Activated naive CD4-positive, alpha-beta T cell treated with anti-CD3 and anti-CD28 coated beads, Interleukin-2, amount 50 U/mL, for 24 hours (primary cell): ENCODE data around the gene TEX14.

Source experiments
- H3K27ac Mint-ChIP-seq: one replicate; pipeline ENCODE4 v1.8.0; 2021; ENCODE audit warnings: mild to moderate bottlenecking, mixed read lengths
- H3K27me3 Mint-ChIP-seq: one replicate; pipeline ENCODE4 v1.8.0; 2021; ENCODE audit warnings: mixed read lengths
- H3K36me3 Mint-ChIP-seq: one replicate; pipeline ENCODE4 v1.8.0; 2021; ENCODE audit warnings: mixed read lengths
- H3K4me1 Mint-ChIP-seq: one replicate; pipeline ENCODE4 v1.8.0; 2021; ENCODE audit warnings: mixed read lengths
- H3K4me3 Mint-ChIP-seq: one replicate; pipeline ENCODE4 v1.8.0; 2021; ENCODE audit warnings: mild to moderate bottlenecking, mixed read lengths
- H3K9me3 Mint-ChIP-seq: one replicate; pipeline ENCODE4 v1.8.0; 2021; ENCODE audit warnings: mixed read lengths

Gene TEX14

GRCh38 chr17:58536542-58536941, 155.3 kb downstream of the TEX14 start:
- Mint-ChIP-seq H3K27me3 (peaks cover 6% of the 10 kb centered on the region), H3K9me3 (no peaks in the 10 kb centered on the region), H3K4me3 (no peak overlapping the region), H3K27ac (no peak overlapping the region), H3K4me1 (no peaks in the 10 kb centered on the region), H3K36me3 (no peaks in the 10 kb centered on the region)

GRCh38 chr17:58535431-58535830, 156.4 kb downstream of the TEX14 start:
- Mint-ChIP-seq H3K27me3 (peaks cover 6% of the 10 kb centered on the region), H3K36me3 (no peaks in the 10 kb centered on the region), H3K4me1 (no peaks in the 10 kb centered on the region)

GRCh38 chr17:58534901-58535421, 156.9 kb downstream of the TEX14 start:
- no peaks in the 10 kb centered on the region for H3K9me3 Mint-ChIP-seq
- no peaks in the 10 kb centered on the region for H3K4me1 Mint-ChIP-seq
- no peak overlapping the region for H3K27ac Mint-ChIP-seq
- peaks cover 9% of the 10 kb centered on the region for H3K27me3 Mint-ChIP-seq
- H3K4me3 Mint-ChIP-seq = no peak overlapping the region
- H3K36me3 Mint-ChIP-seq = no peaks in the 10 kb centered on the region

More at GRCh38 chr17:58535431-58535830, 156.4 kb downstream of the TEX14 start:
- no peak overlapping the region for H3K4me3 Mint-ChIP-seq
- H3K27ac Mint-ChIP-seq = no peak overlapping the region
- H3K9me3 Mint-ChIP-seq = no peaks in the 10 kb centered on the region

- Mint-ChIP-seq H3K27ac (no peak overlapping the region), H3K4me3 (no peak overlapping the region), H3K9me3 (no peaks in the 10 kb centered on the region), H3K4me1 (no peaks in the 10 kb centered on the region), H3K36me3 (no peaks in the 10 kb centered on the region), H3K27me3 (peaks cover 11% of the 10 kb centered on the region)
Measured at GRCh38 chr17:58534331-58534730, 157.5 kb downstream of the TEX14 start.

GRCh38 chr17:58533616-58534188, 158.1 kb downstream of the TEX14 start:
- H3K4me1 Mint-ChIP-seq = no peaks in the 10 kb centered on the region
- H3K27ac Mint-ChIP-seq = no peak overlapping the region
- no peaks in the 10 kb centered on the region for H3K36me3 Mint-ChIP-seq
- peaks cover 11% of the 10 kb centered on the region for H3K27me3 Mint-ChIP-seq
- no peaks in the 10 kb centered on the region for H3K9me3 Mint-ChIP-seq
- no peak overlapping the region for H3K4me3 Mint-ChIP-seq

GRCh38 chr17:58532555-58532951, 159.3 kb downstream of the TEX14 start:
- peaks cover 11% of the 10 kb centered on the region for H3K27me3 Mint-ChIP-seq
- no peaks in the 10 kb centered on the region for H3K36me3 Mint-ChIP-seq
- H3K27ac Mint-ChIP-seq = no peak overlapping the region
- no peaks in the 10 kb centered on the region for H3K9me3 Mint-ChIP-seq
- H3K4me3 Mint-ChIP-seq = peak overlapping the region; percentile 39
- no peaks in the 10 kb centered on the region for H3K4me1 Mint-ChIP-seq

- Mint-ChIP-seq H3K4me1 (no peaks in the 10 kb centered on the region), H3K9me3 (no peaks in the 10 kb centered on the region), H3K27me3 (peaks cover 11% of the 10 kb centered on the region), H3K36me3 (no peaks in the 10 kb centered on the region), H3K4me3 (peak overlapping the region; percentile 51), H3K27ac (no peak overlapping the region)
Measured at GRCh38 chr17:58531661-58532554, 159.9 kb downstream of the TEX14 start.

GRCh38 chr17:58531122-58531521, 160.7 kb downstream of the TEX14 start:
- Mint-ChIP-seq H3K27ac (no peak overlapping the region), H3K4me3 (peak overlapping the region; percentile 51), H3K9me3 (no peaks in the 10 kb centered on the region), H3K27me3 (peaks cover 11% of the 10 kb centered on the region), H3K36me3 (no peaks in the 10 kb centered on the region), H3K4me1 (no peaks in the 10 kb centered on the region)

GRCh38 chr17:58530655-58531054, 161.2 kb downstream of the TEX14 start:
- no peaks in the 10 kb centered on the region for H3K9me3 Mint-ChIP-seq
- peak overlapping the region; percentile 51 for H3K4me3 Mint-ChIP-seq
- peaks cover 11% of the 10 kb centered on the region for H3K27me3 Mint-ChIP-seq
- no peaks in the 10 kb centered on the region for H3K4me1 Mint-ChIP-seq
- no peaks in the 10 kb centered on the region for H3K36me3 Mint-ChIP-seq
- H3K27ac Mint-ChIP-seq = no peak overlapping the region

- Mint-ChIP-seq H3K36me3 (no peaks in the 10 kb centered on the region), H3K4me1 (no peaks in the 10 kb centered on the region), H3K9me3 (no peaks in the 10 kb centered on the region), H3K27ac (no peak overlapping the region), H3K27me3 (peaks cover 11% of the 10 kb centered on the region), H3K4me3 (no peak overlapping the region)
Measured at GRCh38 chr17:58529275-58529674, 162.6 kb downstream of the TEX14 start.

GRCh38 chr17:58528443-58528842, 163.4 kb downstream of the TEX14 start:
- no peak overlapping the region for H3K27ac Mint-ChIP-seq
- H3K4me3 Mint-ChIP-seq = no peak overlapping the region
- H3K4me1 Mint-ChIP-seq = no peaks in the 10 kb centered on the region
- H3K36me3 Mint-ChIP-seq = no peaks in the 10 kb centered on the region
- H3K9me3 Mint-ChIP-seq = no peaks in the 10 kb centered on the region
- peaks cover 10% of the 10 kb centered on the region for H3K27me3 Mint-ChIP-seq

- no peak overlapping the region for H3K27ac Mint-ChIP-seq
Measured at GRCh38 chr17:58527949-58528348, 163.9 kb downstream of the TEX14 start.

GRCh38 chr17:58527306-58527705, 164.5 kb downstream of the TEX14 start:
- H3K9me3 Mint-ChIP-seq = no peaks in the 10 kb centered on the region
- H3K27me3 Mint-ChIP-seq = peaks cover 4% of the 10 kb centered on the region
- H3K4me1 Mint-ChIP-seq = no peaks in the 10 kb centered on the region
- no peak overlapping the region for H3K4me3 Mint-ChIP-seq
- no peak overlapping the region for H3K27ac Mint-ChIP-seq
- H3K36me3 Mint-ChIP-seq = no peaks in the 10 kb centered on the region

More at GRCh38 chr17:58527949-58528348, 163.9 kb downstream of the TEX14 start:
- Mint-ChIP-seq H3K36me3 (no peaks in the 10 kb centered on the region), H3K9me3 (no peaks in the 10 kb centered on the region), H3K4me1 (no peaks in the 10 kb centered on the region), H3K27me3 (peaks cover 5% of the 10 kb centered on the region), H3K4me3 (no peak overlapping the region)

GRCh38 chr17:58525239-58525638, 166.6 kb downstream of the TEX14 start:
- H3K36me3 Mint-ChIP-seq = no peaks in the 10 kb centered on the region
- no peak overlapping the region for H3K27ac Mint-ChIP-seq
- H3K4me1 Mint-ChIP-seq = no peaks in the 10 kb centered on the region
- H3K27me3 Mint-ChIP-seq = peaks cover 4% of the 10 kb centered on the region
- no peak overlapping the region for H3K4me3 Mint-ChIP-seq
- no peaks in the 10 kb centered on the region for H3K9me3 Mint-ChIP-seq

GRCh38 chr17:58521680-58522079, 170.2 kb downstream of the TEX14 start:
- Mint-ChIP-seq H3K36me3 (no peaks in the 10 kb centered on the region), H3K27me3 (no peaks in the 10 kb centered on the region), H3K4me1 (peaks cover 3% of the 10 kb centered on the region), H3K4me3 (no peak overlapping the region), H3K9me3 (no peaks in the 10 kb centered on the region), H3K27ac (no peak overlapping the region)

- H3K9me3 Mint-ChIP-seq = no peaks in the 10 kb centered on the region
- H3K4me3 Mint-ChIP-seq = no peak overlapping the region
- H3K36me3 Mint-ChIP-seq = no peaks in the 10 kb centered on the region
- H3K27ac Mint-ChIP-seq = no peak overlapping the region
- peaks cover 11% of the 10 kb centered on the region for H3K4me1 Mint-ChIP-seq
- H3K27me3 Mint-ChIP-seq = no peaks in the 10 kb centered on the region
Measured at GRCh38 chr17:58520843-58521430, 170.9 kb downstream of the TEX14 start.
